ENCODE measurements around the gene SMARCD3. TPM values are rescaled to one million over a fixed set of nuclear protein-coding genes. Genes with fewer than 3 reads are reported as not detected.

SMARCD3 gene
- total RNA-seq, 1 donor from 2014 or later = 52.9 TPM

DNA sequence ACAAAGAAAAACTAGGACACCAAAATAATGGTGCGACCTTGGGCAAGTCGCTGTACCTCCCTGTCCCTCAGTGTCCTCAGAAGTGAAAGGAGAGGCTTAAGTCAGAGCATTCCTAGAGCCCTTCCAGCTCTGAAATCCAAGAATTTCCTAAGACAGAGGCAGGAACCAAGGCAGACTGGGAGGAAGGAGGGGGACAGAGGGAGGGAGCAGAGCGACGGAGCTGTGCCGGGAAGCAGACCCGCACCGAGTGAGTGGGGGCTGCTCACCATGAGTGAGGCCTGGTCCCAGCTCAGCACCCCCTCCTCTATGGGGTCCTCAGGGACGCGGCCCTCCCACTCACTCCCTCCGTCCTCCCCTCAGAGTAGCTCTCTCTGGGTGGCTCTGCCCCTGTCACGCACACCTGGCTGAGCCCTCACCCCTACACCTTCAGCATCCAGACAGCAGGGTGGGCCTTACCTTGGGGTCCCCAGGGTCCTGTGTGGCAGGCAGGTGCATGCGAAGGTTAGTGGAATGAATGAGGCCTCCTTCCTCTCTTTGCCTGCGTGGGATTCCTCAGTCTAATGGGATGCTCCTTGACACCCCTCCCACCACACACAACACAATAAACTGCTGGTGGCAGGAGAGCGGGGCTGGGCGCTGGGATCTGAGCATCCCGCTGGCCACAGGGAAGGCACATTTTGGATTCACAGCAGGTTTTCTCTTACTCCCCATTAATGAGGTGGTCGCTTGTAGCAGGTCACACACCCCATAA, 4.6 kb upstream of the SMARCD3 start:
- no peak for DNase-seq (ENCODE audit: low spot score, unreplicated experiment)
- Mint-ChIP-seq H3K4me1 (ENCODE audit: low read depth) (peaks cover 28% of the 10 kb centered on the region), H3K36me3 (ENCODE audit: insufficient read depth) (no peaks in the 10 kb centered on the region), H3K27me3 (peaks cover 44% of the 10 kb centered on the region), H3K4me3 (ENCODE audit: low read depth) (peak overlapping the region; percentile 82), H3K9me3 (ENCODE audit: low read depth) (no peaks in the 10 kb centered on the region), H3K27ac (peak overlapping the region; percentile 96)
- TF ChIP-seq, protein P1, sequence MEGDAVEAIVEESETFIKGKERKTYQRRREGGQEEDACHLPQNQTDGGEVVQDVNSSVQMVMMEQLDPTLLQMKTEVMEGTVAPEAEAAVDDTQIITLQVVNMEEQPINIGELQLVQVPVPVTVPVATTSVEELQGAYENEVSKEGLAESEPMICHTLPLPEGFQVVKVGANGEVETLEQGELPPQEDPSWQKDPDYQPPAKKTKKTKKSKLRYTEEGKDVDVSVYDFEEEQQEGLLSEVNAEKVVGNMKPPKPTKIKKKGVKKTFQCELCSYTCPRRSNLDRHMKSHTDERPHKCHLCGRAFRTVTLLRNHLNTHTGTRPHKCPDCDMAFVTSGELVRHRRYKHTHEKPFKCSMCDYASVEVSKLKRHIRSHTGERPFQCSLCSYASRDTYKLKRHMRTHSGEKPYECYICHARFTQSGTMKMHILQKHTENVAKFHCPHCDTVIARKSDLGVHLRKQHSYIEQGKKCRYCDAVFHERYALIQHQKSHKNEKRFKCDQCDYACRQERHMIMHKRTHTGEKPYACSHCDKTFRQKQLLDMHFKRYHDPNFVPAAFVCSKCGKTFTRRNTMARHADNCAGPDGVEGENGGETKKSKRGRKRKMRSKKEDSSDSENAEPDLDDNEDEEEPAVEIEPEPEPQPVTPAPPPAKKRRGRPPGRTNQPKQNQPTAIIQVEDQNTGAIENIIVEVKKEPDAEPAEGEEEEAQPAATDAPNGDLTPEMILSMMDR (IDR thresholded peaks at IDR 0.05; ENCODE audit: unreplicated experiment) = no peak

DNA sequence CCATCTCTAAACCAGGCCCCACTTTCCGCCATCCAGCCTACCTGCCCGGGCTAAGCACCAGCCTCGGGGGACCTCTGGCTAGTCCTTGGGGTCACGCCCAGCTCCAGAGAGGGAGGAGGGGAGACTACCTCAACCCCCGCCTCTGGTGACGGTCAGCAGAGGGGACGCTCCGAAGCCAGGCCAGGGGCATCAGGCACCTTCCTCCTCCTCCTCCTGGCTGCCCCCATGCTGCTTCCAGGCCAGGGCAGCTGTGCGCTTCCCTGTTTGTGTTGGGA, 4.0 kb upstream of the SMARCD3 start:
- no peak for DNase-seq (ENCODE audit: low spot score, unreplicated experiment)
- Mint-ChIP-seq H3K36me3 (ENCODE audit: insufficient read depth) (no peaks in the 10 kb centered on the region), H3K4me1 (ENCODE audit: low read depth) (peaks cover 31% of the 10 kb centered on the region), H3K27me3 (peaks cover 38% of the 10 kb centered on the region), H3K4me3 (ENCODE audit: low read depth) (peak overlapping the region; percentile 82), H3K27ac (peak overlapping the region; percentile 96), H3K9me3 (ENCODE audit: low read depth) (no peaks in the 10 kb centered on the region)
- TF ChIP-seq, protein P1 (IDR thresholded peaks at IDR 0.05; ENCODE audit: unreplicated experiment) = no peak

DNA sequence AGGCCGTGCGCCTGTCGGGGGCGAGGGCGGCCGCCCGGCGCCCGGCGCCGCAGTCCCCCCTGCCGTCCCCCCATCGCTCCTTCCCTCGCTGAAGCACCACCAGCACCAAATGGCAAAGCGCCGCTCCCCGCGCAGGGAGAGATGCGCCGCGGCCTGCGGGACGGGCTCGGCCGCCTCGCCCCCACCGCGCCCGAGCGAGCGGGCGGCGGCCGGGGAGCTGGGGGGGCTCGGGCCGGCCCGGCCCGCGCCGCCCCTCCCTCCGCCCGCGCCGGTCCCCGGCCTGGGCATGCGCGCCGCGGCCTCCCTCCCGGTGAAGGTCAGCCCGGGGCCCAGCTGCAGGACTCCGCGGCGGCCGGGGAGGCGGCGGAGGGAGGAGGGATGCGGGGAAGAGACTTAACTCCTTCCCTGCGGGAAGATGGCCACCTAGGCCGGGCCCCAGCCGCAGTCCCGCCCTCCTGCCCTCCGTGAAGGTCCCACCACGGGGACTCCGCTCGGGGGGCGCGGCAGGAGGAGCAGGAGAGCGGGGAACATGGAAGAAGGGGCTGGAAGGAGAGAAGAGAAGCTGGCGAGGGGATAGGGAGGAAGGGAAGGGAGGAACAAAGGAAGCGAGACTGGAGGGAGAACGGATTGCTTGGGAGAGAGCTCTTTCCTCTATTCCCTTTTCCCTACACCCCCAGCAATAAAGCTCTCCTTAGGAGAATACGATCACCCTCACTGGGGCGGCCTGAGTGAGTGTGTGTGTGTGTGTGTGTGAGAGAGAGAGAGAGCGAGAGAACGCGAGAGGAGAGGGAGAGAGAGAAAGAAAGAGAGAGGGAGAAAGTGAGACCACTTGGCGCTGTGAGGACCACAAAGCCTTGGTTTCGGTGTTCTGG, 3.4 kb upstream of the SMARCD3 start:
- TF ChIP-seq, protein P1 (IDR thresholded peaks at IDR 0.05; ENCODE audit: unreplicated experiment) = no peak
- Mint-ChIP-seq H3K4me3 (ENCODE audit: low read depth) (peak overlapping the region; percentile 82), H3K4me1 (ENCODE audit: low read depth) (peaks cover 34% of the 10 kb centered on the region), H3K27ac (peak overlapping the region; percentile 96), H3K9me3 (ENCODE audit: low read depth) (no peaks in the 10 kb centered on the region), H3K27me3 (peaks cover 34% of the 10 kb centered on the region), H3K36me3 (ENCODE audit: insufficient read depth) (no peaks in the 10 kb centered on the region)
- DNase-seq (ENCODE audit: low spot score, unreplicated experiment) = peak; percentile 61

DNA sequence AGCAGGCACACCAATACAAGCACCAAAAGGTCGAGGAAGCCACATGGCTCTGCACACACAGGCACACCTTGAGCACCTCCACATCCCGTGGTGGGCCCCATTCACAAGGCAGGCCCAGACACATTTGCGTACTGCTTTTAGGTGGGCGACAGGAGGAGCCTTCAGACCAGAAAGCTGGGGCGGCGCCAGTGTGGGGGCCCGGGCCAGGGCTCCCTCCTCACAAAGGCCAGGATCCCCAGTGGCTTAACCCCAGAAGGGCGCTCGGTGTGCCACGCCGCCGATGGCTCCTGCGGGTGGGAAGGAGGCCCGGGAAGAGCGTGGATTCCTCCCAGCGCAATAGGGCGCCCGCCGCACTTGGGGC, 2.8 kb upstream of the SMARCD3 start:
- peak overlapping the region; percentile 90 for H3K27ac Mint-ChIP-seq
- DNase-seq (ENCODE audit: low spot score, unreplicated experiment) = no peak
- H3K4me3 Mint-ChIP-seq (ENCODE audit: low read depth) = peak overlapping the region; percentile 75
- no peaks in the 10 kb centered on the region for H3K9me3 Mint-ChIP-seq (ENCODE audit: low read depth)
- TF ChIP-seq, protein P1 (IDR thresholded peaks at IDR 0.05; ENCODE audit: unreplicated experiment) = no peak
- H3K27me3 Mint-ChIP-seq = peaks cover 32% of the 10 kb centered on the region
- H3K36me3 Mint-ChIP-seq (ENCODE audit: insufficient read depth) = no peaks in the 10 kb centered on the region
- peaks cover 35% of the 10 kb centered on the region for H3K4me1 Mint-ChIP-seq (ENCODE audit: low read depth)

DNA sequence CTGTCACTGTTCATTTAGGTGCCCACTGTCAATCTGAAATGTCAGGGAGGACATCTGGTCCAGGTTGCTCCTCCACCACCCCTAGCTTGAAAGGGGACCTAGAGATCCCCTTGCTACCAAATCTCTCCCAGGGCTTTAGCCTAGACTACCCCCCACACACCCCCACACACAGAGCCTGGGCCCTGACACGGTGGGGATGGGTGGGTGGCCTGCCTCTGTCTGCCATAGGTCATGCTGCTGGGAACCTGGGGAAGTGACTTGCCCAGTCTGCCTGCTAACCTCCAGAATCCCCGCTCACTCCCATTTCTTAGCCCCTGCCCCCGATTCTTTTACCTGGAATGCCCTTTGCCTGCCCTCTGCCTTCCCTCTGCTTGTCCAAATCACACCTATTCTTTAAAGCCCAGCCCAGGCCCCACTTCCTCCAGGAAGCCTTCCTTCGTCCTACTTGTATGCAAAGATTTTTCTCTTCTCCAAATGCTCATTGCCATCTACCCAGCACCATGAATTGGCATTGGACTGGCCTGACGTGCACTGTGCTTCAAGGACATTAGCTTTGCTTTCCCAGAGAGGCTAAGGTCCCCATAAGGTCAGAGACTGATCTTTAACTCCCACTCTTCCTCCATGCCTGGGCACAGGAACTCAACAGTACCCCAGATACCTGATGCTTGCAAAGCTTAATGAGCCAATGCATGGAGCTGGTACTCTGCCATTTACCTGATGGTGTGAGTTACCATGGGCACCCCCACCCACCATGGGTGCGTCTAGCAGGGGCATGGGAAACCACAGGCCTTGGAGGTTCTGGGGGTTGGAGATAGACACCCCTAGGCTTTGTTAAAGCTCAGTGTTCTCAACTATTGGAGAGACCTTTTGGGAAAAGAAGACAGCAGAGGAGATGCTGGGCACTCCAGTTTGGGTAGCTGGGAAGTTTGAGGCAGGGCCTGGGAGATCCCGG, 2.0 kb upstream of the SMARCD3 start:
- Mint-ChIP-seq H3K4me1 (ENCODE audit: low read depth) (peaks cover 35% of the 10 kb centered on the region), H3K27me3 (peaks cover 30% of the 10 kb centered on the region), H3K4me3 (ENCODE audit: low read depth) (peak overlapping the region; percentile 75), H3K36me3 (ENCODE audit: insufficient read depth) (no peaks in the 10 kb centered on the region), H3K9me3 (ENCODE audit: low read depth) (no peaks in the 10 kb centered on the region), H3K27ac (peak overlapping the region; percentile 90)
- no peak for DNase-seq (ENCODE audit: low spot score, unreplicated experiment)
- TF ChIP-seq, protein P1 (IDR thresholded peaks at IDR 0.05; ENCODE audit: unreplicated experiment) = no peak

All from progenitor cell of endocrine pancreas (in vitro differentiated cells).